MCF 10A (cell line): ENCODE data around the gene CENATAC. TPM values are rescaled to one million over a fixed set of nuclear protein-coding genes. Genes with fewer than 3 reads are reported as not detected.
"Not testable (repeated sequence)": the region's sequence is repeated elsewhere in the genome, so short reads cannot be mapped to it uniquely, and the experiment has no call there.

Experiments used
- BruUV-seq: library from RNA; stranded (reverse); fragments of 400-500 nt; replicated peaks from 2 replicates; lab custom pipeline; 2021; lab: Mats Ljungman, UMichigan
- CTCF ChIA-PET: fragments of 300-600 bp; sonication (Branson Sonifier 250); formaldehyde crosslinking; extraction: SDS; loops from one replicate; lab custom pipeline; 2021; ENCODE audit warnings: antibody characterized with exemption, inconsistent platforms; lab: Yijun Ruan, JAX
- POLR2A ChIA-PET: fragments of 300-600, 350-650 bp; sonication (Branson Sonifier 250); formaldehyde crosslinking; extraction: SDS; loops from one replicate; lab custom pipeline; 2020; ENCODE audit warnings: antibody characterized with exemption, inconsistent platforms; lab: Yijun Ruan, JAX
- DNase-seq: peaks from one replicate; pipeline ENCODE4 v3.0.0-alpha.2; 2018; ENCODE audit not compliant: unreplicated experiment
- H3K27ac Mint-ChIP-seq: one replicate; pipeline ENCODE4 v1.8.0; 2022; ENCODE audit warnings: mild to moderate bottlenecking, low read depth, mixed read lengths; ENCODE audit not compliant: unreplicated experiment
- H3K27me3 Mint-ChIP-seq: one replicate; pipeline ENCODE4 v1.8.0; 2022; ENCODE audit warnings: mixed read lengths; ENCODE audit not compliant: insufficient read depth, unreplicated experiment
- H3K36me3 Mint-ChIP-seq: one replicate; pipeline ENCODE4 v1.8.0; 2022; ENCODE audit warnings: mild to moderate bottlenecking, moderate library complexity, mixed read lengths; ENCODE audit not compliant: insufficient read depth, unreplicated experiment
- H3K4me1 Mint-ChIP-seq: one replicate; pipeline ENCODE4 v1.8.0; 2022; ENCODE audit warnings: mixed read lengths; ENCODE audit not compliant: insufficient read depth, unreplicated experiment
- H3K4me3 Mint-ChIP-seq: one replicate; pipeline ENCODE4 v1.8.0; 2022; ENCODE audit warnings: mild to moderate bottlenecking, moderate library complexity, mixed read lengths; ENCODE audit not compliant: unreplicated experiment
- H3K9me3 Mint-ChIP-seq: one replicate; pipeline ENCODE4 v1.8.0; 2022; ENCODE audit warnings: mixed read lengths; ENCODE audit not compliant: unreplicated experiment
- CTCF ChIP-seq: fragments of 200-600 bp; IDR thresholded peaks from one replicate; pipeline ENCODE4 v1.8.0; 2022; ENCODE audit warnings: antibody characterized with exemption, mild to moderate bottlenecking; ENCODE audit not compliant: unreplicated experiment
- intact Hi-C: fragments of 100-400 bp; cut with micrococcal nuclease; formaldehyde crosslinking; loops from 2 replicates; pipeline ENCODE4 v1.14.1; 2022
- total RNA-seq: library from RNA; stranded (reverse); gene quantifications from 2 replicates; pipeline ENCODE4 v1.2.3, GENCODE V29; 2022

Gene CENATAC
- total RNA-seq, 1 experiment from 2014 or later, result 49.0 TPM

GRCh38 chr11:118961189-118961588 is 36.7 kb upstream of the CENATAC start:
- H3K36me3 Mint-ChIP-seq, result no peaks in the 10 kb centered on the region
- CTCF ChIA-PET, result interaction anchor here (0.5 to 1.7 kb wide), 3 partner anchors 31 to 414 kb away, joined by 3 to 12 read pairs (median 5); no protein-coding TSS in a partner anchor
- H3K27me3 Mint-ChIP-seq, result no peaks in the 10 kb centered on the region
- POLR2A ChIA-PET, result interaction anchor here (0.5 kb wide), 1 partner anchor 324 kb away, joined by 3 read pairs; no protein-coding TSS in a partner anchor
- intact Hi-C loops, result no loop called here
- no peak for DNase-seq
- peaks cover 8% of the 10 kb centered on the region for H3K4me1 Mint-ChIP-seq
- no peak overlapping the region for H3K27ac Mint-ChIP-seq
- BruUV-seq, result no TSS peak
- H3K9me3 Mint-ChIP-seq, result no peaks in the 10 kb centered on the region
- TF ChIP-seq CTCF, result no peak
- no peak overlapping the region for H3K4me3 Mint-ChIP-seq

- Mint-ChIP-seq H3K4me1 (peaks cover 6% of the 10 kb centered on the region), H3K27ac (no peak overlapping the region), H3K4me3 (no peak overlapping the region), H3K9me3 (no peaks in the 10 kb centered on the region), H3K27me3 (no peaks in the 10 kb centered on the region), H3K36me3 (no peaks in the 10 kb centered on the region)
- POLR2A ChIA-PET, result interaction anchor here (0.5 kb wide), 1 partner anchor 323 kb away, joined by 3 read pairs; no protein-coding TSS in a partner anchor
- TF ChIP-seq CTCF, result no peak
- no TSS peak for BruUV-seq
- CTCF ChIA-PET, result interaction anchor here (0.6 kb wide), 1 partner anchor 413 kb away, joined by 3 read pairs; no protein-coding TSS in a partner anchor
- intact Hi-C loops, result no loop called here
- no peak for DNase-seq
These were observed 36.3 kb upstream of the CENATAC start for GRCh38 chr11:118961591-118961990.

GRCh38 chr11:118969508-118969907 is 28.4 kb upstream of the CENATAC start:
- H3K27ac Mint-ChIP-seq, BruUV-seq, H3K4me1 Mint-ChIP-seq, H3K27me3 Mint-ChIP-seq, H3K9me3 Mint-ChIP-seq, H3K4me3 Mint-ChIP-seq, H3K36me3 Mint-ChIP-seq, intact Hi-C loops, DNase-seq: not testable (repeated sequence)
- POLR2A ChIA-PET, result interaction anchor here (0.6 kb wide), 1 partner anchor 321 kb away, joined by 3 read pairs; no protein-coding TSS in a partner anchor
- CTCF ChIA-PET, result interaction anchor here (0.6 kb wide), 1 partner anchor 12 kb away, joined by 4 read pairs; no protein-coding TSS in a partner anchor

- peaks cover 6% of the 10 kb centered on the region for H3K4me1 Mint-ChIP-seq
- no peaks in the 10 kb centered on the region for H3K36me3 Mint-ChIP-seq
- TF ChIP-seq CTCF, result no peak
- H3K27ac Mint-ChIP-seq, result no peak within 1 kb of the TSS
- ChIA-PET POLR2A (no interaction called here), CTCF (interaction anchor here (0.5 kb wide), 1 partner anchor 27 kb away, joined by 3 read pairs; the partner anchor contains the start of gene CENATAC)
- H3K9me3 Mint-ChIP-seq, result no peaks in the 10 kb centered on the region
- H3K4me3 Mint-ChIP-seq, result no peak within 1 kb of the TSS
- DNase-seq, result no peak
- intact Hi-C loops, result no loop called here
- BruUV-seq, result no TSS peak
- peaks cover 12% of the 10 kb centered on the region for H3K27me3 Mint-ChIP-seq
These were observed 26.3 kb upstream of the CENATAC start, which contains the start of gene FOXR1 for GRCh38 chr11:118971646-118972045. Gene FOXR1 (plus strand): TSS chr11:118971761. CDS start chr11:118971932, 171 bp downstream.
